Activated T-cell treated with anti-CD3 and anti-CD28 coated beads for 48 hours (primary cell): ENCODE data around the gene JAKMIP1.

Experiments
- DNase-seq: peaks from one replicate; pipeline ENCODE4 v3.0.0-alpha.2; 2020; ENCODE audit warnings: low read depth

The JAKMIP1 gene

GRCh38 chr4:6065166-6065565 is 135.2 kb downstream of the JAKMIP1 start:
- no peak for DNase-seq

- DNase-seq: no peak
Measured at GRCh38 chr4:6064383-6064782, 136.0 kb downstream of the JAKMIP1 start.

- DNase-seq: no peak
Measured at GRCh38 chr4:6063684-6064083, 136.7 kb downstream of the JAKMIP1 start.

- no peak for DNase-seq
Measured at GRCh38 chr4:6062133-6062532, 138.2 kb downstream of the JAKMIP1 start.

GRCh38 chr4:6059375-6059805 is 141.0 kb downstream of the JAKMIP1 start:
- no peak for DNase-seq

- no peak for DNase-seq
Measured at GRCh38 chr4:6058531-6059374, 141.6 kb downstream of the JAKMIP1 start.

GRCh38 chr4:6056976-6057766 is 143.2 kb downstream of the JAKMIP1 start:
- DNase-seq: no peak

GRCh38 chr4:6055436-6055835 is 144.9 kb downstream of the JAKMIP1 start:
- DNase-seq: no peak

- DNase-seq: no peak
Measured at GRCh38 chr4:6055030-6055429, 145.3 kb downstream of the JAKMIP1 start.

GRCh38 chr4:6054162-6054922 is 146.0 kb downstream of the JAKMIP1 start:
- no peak for DNase-seq

GRCh38 chr4:6052679-6053078 is 147.7 kb downstream of the JAKMIP1 start:
- DNase-seq: no peak

- no peak for DNase-seq
Measured at GRCh38 chr4:6050551-6050950, 149.8 kb downstream of the JAKMIP1 start.

- no peak for DNase-seq
Measured at GRCh38 chr4:6049985-6050384, 150.4 kb downstream of the JAKMIP1 start.

- DNase-seq: no peak
Measured at GRCh38 chr4:6049278-6049677, 151.1 kb downstream of the JAKMIP1 start.

- DNase-seq: no peak
Measured at GRCh38 chr4:6048537-6048936, 151.8 kb downstream of the JAKMIP1 start.

- no peak for DNase-seq
Measured at GRCh38 chr4:6047130-6047673, 153.1 kb downstream of the JAKMIP1 start.

GRCh38 chr4:6046526-6047129 is 153.7 kb downstream of the JAKMIP1 start:
- DNase-seq: no peak

GRCh38 chr4:6044805-6045204 is 155.5 kb downstream of the JAKMIP1 start:
- no peak for DNase-seq

- DNase-seq: no peak
Measured at GRCh38 chr4:6044276-6044675, 156.1 kb downstream of the JAKMIP1 start.

GRCh38 chr4:6043843-6044242 is 156.5 kb downstream of the JAKMIP1 start:
- no peak for DNase-seq

- DNase-seq: no peak
Measured at GRCh38 chr4:6043188-6043587, 157.2 kb downstream of the JAKMIP1 start.
